ENCODE data around the gene TCF23.

Gene TCF23

DNA sequence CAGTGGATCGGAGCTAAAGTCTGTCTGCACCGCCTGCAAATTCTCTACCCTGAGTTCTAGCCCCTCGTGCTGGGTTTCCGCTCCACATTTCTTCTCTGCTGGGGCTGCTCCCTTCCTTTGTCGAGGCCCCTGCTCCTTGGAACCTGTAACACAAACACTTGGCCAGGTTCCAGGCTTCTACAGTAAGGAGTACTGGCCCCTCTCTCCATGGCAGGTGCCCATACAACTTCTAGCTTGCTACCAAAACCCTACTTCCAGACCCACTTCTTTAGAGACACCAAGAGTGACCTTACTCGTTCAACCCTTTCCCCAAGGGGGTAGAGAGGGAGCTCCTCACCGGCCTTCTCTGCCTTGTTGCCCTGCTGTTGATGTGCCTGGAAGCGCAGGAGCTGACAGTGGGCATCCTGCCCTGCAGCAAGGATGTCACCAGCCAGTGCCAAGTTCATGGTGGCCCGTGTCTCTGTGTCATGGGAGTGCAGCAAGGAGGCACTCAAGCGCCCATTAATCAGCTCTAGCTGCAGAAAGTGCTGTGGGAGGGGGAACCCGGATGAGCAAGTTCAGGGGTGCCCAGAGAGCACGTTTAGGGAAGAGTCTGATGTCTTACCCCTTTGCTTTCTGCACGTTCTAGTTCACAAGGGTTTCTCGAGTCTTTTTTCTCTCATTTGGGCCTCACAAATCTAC is 15.5 kb upstream of the TCF23 start:
- DNase-seq (ENCODE audit: low spot score): peak; percentile 53
- TF ChIP-seq, protein P1, sequence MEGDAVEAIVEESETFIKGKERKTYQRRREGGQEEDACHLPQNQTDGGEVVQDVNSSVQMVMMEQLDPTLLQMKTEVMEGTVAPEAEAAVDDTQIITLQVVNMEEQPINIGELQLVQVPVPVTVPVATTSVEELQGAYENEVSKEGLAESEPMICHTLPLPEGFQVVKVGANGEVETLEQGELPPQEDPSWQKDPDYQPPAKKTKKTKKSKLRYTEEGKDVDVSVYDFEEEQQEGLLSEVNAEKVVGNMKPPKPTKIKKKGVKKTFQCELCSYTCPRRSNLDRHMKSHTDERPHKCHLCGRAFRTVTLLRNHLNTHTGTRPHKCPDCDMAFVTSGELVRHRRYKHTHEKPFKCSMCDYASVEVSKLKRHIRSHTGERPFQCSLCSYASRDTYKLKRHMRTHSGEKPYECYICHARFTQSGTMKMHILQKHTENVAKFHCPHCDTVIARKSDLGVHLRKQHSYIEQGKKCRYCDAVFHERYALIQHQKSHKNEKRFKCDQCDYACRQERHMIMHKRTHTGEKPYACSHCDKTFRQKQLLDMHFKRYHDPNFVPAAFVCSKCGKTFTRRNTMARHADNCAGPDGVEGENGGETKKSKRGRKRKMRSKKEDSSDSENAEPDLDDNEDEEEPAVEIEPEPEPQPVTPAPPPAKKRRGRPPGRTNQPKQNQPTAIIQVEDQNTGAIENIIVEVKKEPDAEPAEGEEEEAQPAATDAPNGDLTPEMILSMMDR (IDR thresholded peaks at IDR 0.05; ENCODE audit: extremely low read depth, missing control alignments): no peak

- DNase-seq (ENCODE audit: low spot score): peak; percentile 100
- TF ChIP-seq, protein P1 (IDR thresholded peaks at IDR 0.05; ENCODE audit: extremely low read depth, missing control alignments): peak; percentile 10
These were observed 14.7 kb upstream of the TCF23 start, which contains the start of gene PREB for GRCh38 chr2:27133905-27134780. TSS of gene PREB (minus strand) at chr2:27134636. CDS start at chr2:27134421, 215 bp downstream.

DNA sequence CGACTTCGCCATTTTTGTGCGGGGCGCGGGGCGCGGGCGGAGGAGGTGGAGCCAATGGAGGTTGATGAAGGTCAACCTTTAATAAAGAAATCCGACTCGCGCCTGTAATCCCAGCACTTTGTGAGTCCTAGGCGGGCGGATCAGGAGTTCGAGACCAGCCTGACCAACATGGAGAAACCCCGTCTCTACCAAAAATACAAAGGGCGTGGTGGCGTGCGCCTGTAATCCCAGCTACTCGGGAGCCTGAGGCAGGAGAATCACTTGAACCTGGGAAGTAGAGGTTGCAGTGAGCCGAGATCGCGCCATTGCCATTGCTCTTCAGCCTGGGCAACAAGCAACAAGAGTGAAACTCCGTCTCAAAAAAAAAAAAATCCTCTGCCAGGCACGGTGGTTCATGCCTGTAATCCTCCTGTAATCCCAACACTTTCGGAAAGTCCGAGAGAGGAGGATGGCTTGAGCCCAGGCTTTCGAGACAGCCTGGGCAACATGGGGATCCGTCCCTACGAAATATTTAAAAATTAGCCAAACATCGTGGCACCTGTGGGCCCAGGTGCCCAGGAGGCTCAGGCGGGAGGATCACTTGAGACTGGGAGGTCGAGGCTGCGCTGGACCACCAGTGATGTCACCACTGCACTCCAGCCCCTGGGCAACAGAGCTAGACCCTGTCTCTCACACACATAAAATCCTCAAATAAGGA is 13.9 kb upstream of the TCF23 start:
- DNase-seq (ENCODE audit: low spot score): no peak

GRCh38 chr2:27135478-27135955 is 13.3 kb upstream of the TCF23 start:
- no peak for DNase-seq (ENCODE audit: low spot score)
- TF ChIP-seq, protein P1 (IDR thresholded peaks at IDR 0.05; ENCODE audit: extremely low read depth, missing control alignments): no peak

More for the DNA sequence above, 13.9 kb upstream of the TCF23 start:
- TF ChIP-seq, protein P1 (IDR thresholded peaks at IDR 0.05; ENCODE audit: extremely low read depth, missing control alignments): no peak

DNA sequence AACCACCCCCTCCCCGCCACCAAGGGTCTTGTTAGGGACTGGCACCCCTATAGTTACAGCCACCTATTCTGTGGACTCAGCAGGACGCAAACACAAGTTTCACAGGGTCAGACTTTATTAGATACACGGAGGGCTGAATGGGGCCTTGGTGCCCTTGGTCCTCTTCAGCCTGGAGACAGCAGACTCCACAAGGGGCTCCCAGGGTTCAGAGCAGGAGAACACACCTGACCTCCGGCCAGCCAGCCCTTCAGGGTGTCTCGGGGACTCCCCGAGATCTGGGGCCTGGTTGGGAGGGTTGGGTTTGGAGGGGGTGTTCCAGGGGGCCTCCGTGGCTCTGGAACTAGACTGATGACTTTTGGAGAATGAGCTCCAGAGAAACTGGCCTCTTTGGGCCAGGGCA is 12.1 kb upstream of the TCF23 start:
- TF ChIP-seq, protein P1 (IDR thresholded peaks at IDR 0.05; ENCODE audit: extremely low read depth, missing control alignments): no peak
- DNase-seq (ENCODE audit: low spot score): no peak

- TF ChIP-seq, protein P1 (IDR thresholded peaks at IDR 0.05; ENCODE audit: extremely low read depth, missing control alignments): no peak
- no peak for DNase-seq (ENCODE audit: low spot score)
These were observed 11.4 kb upstream of the TCF23 start for GRCh38 chr2:27137322-27137935.
